ENCODE measurements around the gene NIBAN1.
"Not testable (repeated sequence)": the region's sequence is repeated elsewhere in the genome, so short reads cannot be mapped to it uniquely, and the experiment has no call there.

Gene NIBAN1

DNA sequence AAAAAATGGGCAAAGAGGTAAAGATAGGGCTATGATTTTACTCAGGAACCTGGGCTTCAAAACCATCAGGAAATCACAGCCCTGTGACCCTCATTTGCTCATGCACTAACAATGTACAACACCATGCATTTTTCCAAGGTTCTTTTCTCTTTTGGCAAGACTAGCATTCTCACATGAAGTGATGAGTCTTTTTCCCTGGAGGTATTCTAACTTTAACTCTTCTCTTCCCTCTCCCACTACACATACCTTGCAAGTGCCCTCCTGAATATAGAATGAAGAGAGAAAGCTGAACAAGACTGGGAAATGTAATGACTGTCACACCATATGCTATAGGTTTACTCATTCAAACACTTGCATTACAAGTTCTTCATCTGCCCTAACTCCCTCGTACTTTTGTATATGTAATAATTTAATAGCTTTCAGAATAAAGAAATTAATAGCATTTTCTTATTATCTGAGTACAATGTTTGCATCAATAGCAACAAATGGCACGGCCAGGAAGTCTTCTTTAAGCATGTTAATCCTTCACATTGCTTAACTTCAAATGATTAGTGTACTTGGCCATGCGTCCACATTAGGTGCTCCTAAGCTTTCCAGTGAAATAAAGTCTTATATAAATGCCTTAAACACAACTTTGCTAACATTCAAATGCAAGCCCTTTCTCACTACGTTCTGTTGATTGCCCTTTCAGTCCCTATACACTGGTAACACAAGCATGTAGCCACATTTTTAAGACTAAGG lies 1.8 kb downstream of the NIBAN1 start:
- DNase-seq = no peak

- no peak for DNase-seq
Measured at GRCh38 chr1:184971522-184972265, 2.6 kb downstream of the NIBAN1 start.

- DNase-seq = no peak
Measured at GRCh38 chr1:184970691-184971161, 3.6 kb downstream of the NIBAN1 start.

- no peak for DNase-seq
Measured at GRCh38 chr1:184966989-184967388, 7.3 kb downstream of the NIBAN1 start.

- no peak for DNase-seq
Measured at GRCh38 chr1:184965944-184966860, 8.1 kb downstream of the NIBAN1 start.

DNA sequence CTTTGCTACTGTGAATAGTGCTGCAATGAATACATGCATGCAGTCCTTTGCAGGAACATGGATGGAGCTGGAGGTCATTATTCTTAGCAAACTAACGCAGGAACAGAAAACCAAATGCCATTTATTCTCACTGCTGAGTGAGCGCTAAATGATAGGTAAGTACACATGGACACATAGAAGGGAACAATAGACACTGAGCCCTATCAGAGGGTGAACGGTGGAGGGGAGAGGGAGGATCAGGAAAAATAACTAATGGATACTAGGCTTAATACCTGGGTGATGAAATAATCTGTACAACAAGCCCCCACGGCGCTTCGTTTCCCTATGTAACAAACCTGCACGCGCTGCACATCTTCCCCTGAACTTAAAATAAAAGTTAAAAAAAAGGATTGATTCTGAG lies 8.9 kb downstream of the NIBAN1 start:
- no peak for DNase-seq

DNA sequence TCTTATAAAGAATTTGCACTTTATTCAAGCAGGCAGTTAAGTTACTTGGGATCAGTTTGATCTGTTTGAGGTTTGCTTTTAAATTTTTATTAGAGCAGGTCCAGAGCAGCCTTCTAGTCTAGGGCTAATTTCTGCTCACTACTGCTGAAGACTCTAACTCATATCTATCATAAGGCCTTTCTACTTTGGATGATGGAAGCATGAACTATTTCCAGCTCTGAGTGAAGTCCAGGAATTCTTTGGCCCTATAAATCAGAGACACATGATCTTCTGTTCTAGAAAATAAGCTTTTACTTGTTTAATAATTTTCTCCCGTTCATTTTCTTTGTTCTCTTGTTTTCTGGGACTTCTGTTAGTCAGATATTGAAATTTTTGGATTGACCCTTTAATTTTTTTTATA lies 14.7 kb downstream of the NIBAN1 start:
- DNase-seq = no peak

- DNase-seq = no peak
Measured at GRCh38 chr1:184958554-184959353, 15.6 kb downstream of the NIBAN1 start.

GRCh38 chr1:184957901-184958300 lies 16.4 kb downstream of the NIBAN1 start:
- DNase-seq = not testable (repeated sequence)

- no peak for DNase-seq
Measured at GRCh38 chr1:184956999-184957700, 17.2 kb downstream of the NIBAN1 start.

DNA sequence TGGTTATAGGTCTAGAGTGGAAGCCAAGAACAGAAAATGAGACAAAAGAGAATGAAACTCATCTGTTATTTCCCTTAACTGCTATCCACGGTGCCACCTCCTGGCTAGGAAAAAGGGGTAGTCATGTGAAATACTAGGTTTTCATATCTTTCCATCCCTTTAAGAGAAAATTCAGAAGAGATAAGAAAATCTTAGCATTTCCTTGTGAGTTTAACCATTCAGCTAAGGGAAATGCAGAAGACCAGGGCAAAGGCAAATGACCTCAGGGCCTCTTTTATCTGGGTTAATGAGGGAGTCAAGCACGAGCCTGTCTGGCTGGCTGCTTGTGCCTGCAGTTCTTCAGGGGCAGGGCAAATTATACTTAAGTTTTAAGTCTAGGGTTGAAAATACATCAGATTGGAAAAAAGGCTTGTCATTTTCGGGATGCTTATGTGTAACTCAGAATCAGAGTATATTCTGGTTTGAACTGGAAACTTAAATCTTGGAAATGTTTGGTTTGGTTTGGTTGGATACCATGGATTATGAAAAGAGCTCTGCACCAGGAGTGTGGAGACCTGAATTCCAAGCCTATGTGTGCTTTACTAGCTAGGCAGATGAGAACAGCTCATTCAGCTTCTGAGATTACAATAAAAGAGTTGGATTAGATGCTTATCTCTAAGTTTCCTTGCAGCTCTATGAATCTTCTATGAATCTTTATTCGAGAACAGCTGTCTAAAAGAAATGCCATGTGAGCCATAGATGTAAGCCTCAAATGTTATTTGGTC lies 19.9 kb downstream of the NIBAN1 start:
- no peak for DNase-seq

DNA sequence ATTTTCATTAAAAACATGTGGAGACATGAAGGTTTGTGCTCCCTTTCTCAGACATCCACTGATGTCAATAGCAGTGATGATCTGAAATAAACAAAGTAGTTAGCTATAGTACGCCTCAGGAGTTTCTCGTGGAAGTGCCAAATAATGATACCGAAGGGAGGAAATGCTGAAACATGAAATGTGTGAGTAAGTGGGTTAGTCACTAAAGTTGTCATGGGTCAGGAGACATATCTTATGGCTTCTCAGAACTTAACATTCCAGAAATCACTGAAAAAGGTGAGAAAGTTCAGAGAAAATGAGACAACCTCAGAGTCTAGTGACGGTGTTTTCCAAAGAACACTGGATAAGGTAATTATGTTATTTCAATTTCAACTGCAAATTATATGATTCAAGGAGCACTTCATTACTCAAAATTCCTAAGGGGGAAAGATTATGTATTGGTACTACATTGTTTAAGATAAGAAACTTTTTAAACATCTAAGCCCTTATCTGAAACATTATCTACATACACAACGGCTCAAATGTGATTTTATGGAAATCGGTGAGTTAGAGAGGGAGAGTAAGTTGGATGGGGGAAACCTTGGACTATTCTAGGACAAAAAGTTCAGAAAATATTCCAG lies 20.6 kb downstream of the NIBAN1 start:
- no peak for DNase-seq

DNA sequence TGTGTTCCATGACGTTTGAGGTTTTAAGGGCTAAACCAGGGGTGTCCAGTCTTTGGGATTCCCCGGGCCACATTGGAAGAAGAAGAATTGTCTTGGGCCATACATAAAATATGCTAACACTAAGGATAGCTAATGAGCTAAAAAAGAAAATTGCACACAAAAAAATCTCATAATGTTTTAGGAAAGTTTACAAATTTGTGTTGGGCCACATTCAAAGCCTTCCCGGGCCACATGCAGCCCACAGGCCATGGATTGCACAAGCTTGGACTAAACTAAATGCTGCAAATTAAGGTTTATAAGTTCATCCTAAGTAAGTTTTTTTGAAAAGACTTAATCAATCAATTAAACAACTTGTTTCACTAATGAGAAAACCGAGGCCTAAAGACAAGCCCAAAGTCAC lies 21.9 kb downstream of the NIBAN1 start:
- DNase-seq = no peak

DNA sequence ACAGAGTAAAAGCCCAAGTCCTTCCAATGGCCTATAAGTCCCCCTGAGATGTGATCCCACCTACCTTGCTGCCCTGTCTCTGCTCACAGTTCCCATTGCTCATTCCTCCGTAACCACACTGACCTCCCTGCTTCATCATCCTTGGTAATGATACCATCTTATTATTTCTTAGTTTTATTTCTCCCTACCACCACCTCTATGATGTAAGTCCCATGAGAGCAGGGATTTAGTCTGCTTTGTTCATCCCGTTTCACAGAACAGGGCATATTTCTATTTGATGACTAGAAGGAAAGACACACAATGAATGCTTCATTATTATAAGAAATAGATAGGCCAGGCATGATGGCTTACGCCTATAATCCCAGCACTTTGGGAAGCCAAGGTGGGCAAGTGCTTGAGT lies 22.5 kb downstream of the NIBAN1 start:
- DNase-seq = no peak

- no peak for DNase-seq
Measured at GRCh38 chr1:184950906-184951305, 23.4 kb downstream of the NIBAN1 start.

DNA sequence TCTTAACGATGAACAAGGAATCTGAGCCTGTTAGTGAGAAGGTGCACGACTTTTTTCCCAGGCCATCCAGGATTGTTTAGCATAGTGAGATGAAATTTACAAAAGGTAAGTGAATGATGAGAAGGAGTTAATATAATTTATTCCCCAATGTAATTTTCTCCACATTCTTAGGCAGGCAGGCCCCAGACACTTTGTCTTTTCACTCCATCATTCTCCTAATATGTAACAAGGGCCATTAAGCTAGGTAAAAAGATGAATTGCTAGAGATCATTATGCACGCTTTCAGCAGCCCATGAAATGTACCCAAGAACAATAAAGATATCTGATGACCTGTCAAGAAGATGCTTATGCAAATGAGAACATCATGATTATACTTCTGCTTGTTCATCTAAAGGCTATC lies 24.1 kb downstream of the NIBAN1 start:
- no peak for DNase-seq

DNA sequence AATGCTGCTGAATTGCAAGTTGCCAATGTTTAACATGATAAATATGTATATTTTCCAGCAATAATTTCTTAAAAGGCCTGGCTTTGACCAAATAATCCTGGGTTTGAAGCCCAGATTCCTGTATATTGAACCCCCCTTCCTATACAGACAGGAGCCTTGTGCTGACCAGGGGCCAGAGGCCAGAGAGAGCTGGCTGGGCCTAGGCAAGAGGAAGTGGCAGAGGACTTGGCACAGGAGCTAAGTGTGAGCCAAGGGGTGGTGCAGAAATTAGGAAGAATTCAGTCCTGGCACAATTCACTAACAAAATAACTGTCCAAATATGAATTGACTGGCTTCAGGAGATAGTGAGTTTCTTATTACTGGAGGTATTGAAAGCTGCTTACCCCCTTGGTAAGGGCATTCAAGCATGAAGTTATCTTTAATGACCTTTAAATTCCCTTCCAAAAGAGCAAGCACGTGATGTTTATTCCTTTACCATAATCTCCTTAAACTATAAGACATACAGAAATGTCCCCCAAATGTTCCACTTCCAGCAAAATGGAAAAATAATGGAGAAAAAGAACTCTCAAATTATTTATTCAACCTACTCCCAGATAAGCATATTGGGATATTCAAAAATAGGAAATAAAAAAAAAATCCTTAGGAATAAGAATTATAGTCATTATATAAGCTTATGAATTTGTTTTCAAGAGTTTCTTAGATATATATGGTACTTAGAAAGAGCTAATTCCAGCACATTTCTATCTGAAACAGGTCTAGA lies 26.6 kb downstream of the NIBAN1 start:
- DNase-seq = no peak

DNA sequence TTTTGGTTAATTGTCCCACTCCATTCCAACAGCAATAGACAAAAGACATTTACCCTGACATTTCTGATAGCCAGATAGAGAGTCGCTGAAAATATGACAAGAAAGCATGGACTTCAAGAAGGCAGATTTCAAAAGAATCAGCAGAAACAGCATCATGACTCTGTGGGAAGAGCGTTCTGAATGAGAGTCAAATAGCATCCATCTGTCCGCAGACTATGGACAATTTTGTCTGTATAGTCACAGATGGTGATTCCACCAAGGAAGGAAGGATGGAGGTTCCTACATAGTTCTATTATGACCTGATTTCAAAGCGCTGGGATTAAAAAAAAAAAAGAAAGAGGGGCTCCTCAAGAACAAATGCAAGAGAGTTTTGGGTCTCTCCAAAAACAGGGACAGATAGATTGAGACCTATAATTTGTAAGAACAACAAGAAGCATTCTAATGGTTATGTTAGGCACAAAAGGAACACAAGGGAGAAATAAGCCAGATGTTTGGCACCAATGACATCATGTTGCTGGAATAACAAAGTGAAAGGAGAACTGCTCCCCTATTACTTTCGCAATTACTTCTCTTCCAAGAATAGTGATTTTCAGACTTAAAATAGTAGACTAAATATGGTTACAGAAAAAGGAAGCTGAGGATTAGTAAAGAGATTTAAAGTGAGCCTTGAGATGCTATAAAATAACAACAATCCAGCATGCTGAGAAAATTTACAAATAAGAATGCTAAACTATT lies 28.5 kb downstream of the NIBAN1 start:
- DNase-seq = no peak

GRCh38 chr1:184945029-184945428 lies 29.3 kb downstream of the NIBAN1 start:
- DNase-seq = no peak

All from activated CD8-positive, alpha-beta memory T cell treated with anti-CD3 and anti-CD28 coated beads for 24 hours (primary cell).